22Rv1 (cell line): ENCODE measurements around the gene ALDH1B1.

Experiments
- CTCF ChIP-seq: fragments of 450-650 bp; IDR thresholded peaks from 2 replicates; pipeline ENCODE4 v1.5.1; 2017; ENCODE audit warnings: mild to moderate bottlenecking
- ZFX ChIP-seq: fragments of 450-650 bp; IDR thresholded peaks from 2 replicates; pipeline ENCODE4 v1.6.1; 2017; ENCODE audit warnings: antibody characterized with exemption, borderline replicate concordance

GRCh38 chr9:38431116-38431515, 38.6 kb downstream of the ALDH1B1 start:
- TF ChIP-seq CTCF (no peak), ZFX (no peak)
